ENCODE measurements around the gene FAM98A. TPM values are rescaled to one million over a fixed set of nuclear protein-coding genes. Genes with fewer than 3 reads are reported as not detected.

The FAM98A gene
- total and polyA plus RNA-seq, 10 of the 15 experiments (the other 5 are each of a cell fraction or from before 2014, with no cell fraction given), result 29.7 to 231 (median 80.2) TPM

DNA sequence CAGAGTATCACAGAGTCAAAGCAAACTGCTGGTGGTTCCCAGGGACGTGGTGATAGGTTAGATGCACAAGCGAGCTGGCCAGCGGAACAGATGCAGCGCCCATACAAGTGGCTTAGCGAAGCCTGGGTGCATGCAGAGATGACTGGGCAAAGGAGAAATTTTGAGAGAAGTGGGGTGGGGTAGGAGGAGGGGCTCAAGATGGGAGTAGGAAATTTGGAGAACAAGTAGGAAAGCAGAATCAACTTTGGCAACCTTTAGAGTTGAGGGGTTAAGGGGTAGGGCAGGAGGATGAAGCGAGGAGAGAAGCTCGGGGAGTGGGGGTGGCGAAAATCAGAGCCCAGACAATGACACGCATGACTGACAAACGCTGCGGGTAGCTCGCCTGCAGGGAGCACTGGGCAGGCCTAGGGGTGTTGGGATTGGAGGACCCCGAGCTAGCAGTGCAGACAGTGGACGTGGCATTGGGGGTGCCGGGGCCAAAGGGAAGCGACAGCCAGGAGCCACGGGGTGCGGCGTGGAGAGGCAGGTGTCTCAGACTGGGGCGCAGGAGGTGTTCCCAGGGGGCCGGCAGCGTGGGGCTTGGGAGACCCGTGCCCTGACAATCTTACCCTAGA is 431 bp downstream of the FAM98A start (continued):
- no peak for TF ChIP-seq ZNF592 (IDR thresholded peaks at IDR 0.05)
- TF ChIP-seq, protein P1, sequence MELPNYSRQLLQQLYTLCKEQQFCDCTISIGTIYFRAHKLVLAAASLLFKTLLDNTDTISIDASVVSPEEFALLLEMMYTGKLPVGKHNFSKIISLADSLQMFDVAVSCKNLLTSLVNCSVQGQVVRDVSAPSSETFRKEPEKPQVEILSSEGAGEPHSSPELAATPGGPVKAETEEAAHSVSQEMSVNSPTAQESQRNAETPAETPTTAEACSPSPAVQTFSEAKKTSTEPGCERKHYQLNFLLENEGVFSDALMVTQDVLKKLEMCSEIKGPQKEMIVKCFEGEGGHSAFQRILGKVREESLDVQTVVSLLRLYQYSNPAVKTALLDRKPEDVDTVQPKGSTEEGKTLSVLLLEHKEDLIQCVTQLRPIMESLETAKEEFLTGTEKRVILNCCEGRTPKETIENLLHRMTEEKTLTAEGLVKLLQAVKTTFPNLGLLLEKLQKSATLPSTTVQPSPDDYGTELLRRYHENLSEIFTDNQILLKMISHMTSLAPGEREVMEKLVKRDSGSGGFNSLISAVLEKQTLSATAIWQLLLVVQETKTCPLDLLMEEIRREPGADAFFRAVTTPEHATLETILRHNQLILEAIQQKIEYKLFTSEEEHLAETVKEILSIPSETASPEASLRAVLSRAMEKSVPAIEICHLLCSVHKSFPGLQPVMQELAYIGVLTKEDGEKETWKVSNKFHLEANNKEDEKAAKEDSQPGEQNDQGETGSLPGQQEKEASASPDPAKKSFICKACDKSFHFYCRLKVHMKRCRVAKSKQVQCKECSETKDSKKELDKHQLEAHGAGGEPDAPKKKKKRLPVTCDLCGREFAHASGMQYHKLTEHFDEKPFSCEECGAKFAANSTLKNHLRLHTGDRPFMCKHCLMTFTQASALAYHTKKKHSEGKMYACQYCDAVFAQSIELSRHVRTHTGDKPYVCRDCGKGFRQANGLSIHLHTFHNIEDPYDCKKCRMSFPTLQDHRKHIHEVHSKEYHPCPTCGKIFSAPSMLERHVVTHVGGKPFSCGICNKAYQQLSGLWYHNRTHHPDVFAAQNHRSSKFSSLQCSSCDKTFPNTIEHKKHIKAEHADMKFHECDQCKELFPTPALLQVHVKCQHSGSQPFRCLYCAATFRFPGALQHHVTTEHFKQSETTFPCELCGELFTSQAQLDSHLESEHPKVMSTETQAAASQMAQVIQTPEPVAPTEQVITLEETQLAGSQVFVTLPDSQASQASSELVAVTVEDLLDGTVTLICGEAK (IDR thresholded peaks at IDR 0.05; ENCODE audit: borderline replicate concordance), result no peak
- no peak for TF ChIP-seq IRF3 (IDR thresholded peaks at IDR 0.05)
- no peak for TF ChIP-seq ZSCAN29 (IDR thresholded peaks at IDR 0.05)
- no peak for TF ChIP-seq ETV6 (conservative IDR thresholded peaks at IDR 0.05 in 1 of 2, IDR thresholded peaks at IDR 0.05 in 1 of 2; ENCODE audit: borderline replicate concordance in 1 of 2, low read depth in 1 of 2)
- peak; percentile 80; the same call in 1 of the 2 replicates for TF ChIP-seq PAX5 (IDR thresholded peaks at IDR 0.05; ENCODE audit: borderline replicate concordance, low read depth, low read length)
- no peak for TF ChIP-seq MTA3 (IDR thresholded peaks at IDR 0.05; ENCODE audit: borderline replicate concordance, low read length)
- no peak for TF ChIP-seq ATF2 (IDR thresholded peaks at IDR 0.05; ENCODE audit: low read length)
- no peak for TF ChIP-seq JUND (IDR thresholded peaks at IDR 0.05; ENCODE audit: low read depth, low read length)
- TF ChIP-seq CUX1 (IDR thresholded peaks at IDR 0.05; ENCODE audit: insufficient replicate concordance, low read depth, low read length), result no peak
- no peak for TF ChIP-seq CREM (IDR thresholded peaks at IDR 0.05; ENCODE audit: low read depth)
- TF ChIP-seq MYC (IDR thresholded peaks at IDR 0.05; ENCODE audit: insufficient read depth, insufficient read length, insufficient replicate concordance, low read length, severe bottlenecking), result peak; percentile 30
